Activated naive CD8-positive, alpha-beta T cell treated with anti-CD3 and anti-CD28 coated beads, Interleukin-2, amount 50 U/mL, for 16 hours (primary cell): Measurements from ENCODE around the gene DLG2.

Experiments
- DNase-seq: peaks from one replicate; pipeline ENCODE4 v3.0.0-alpha.2; 2020; ENCODE audit warnings: low read depth, low spot score

DLG2 gene

GRCh38 chr11:83687787-83688186, 1939.4 kb downstream of the DLG2 start:
- DNase-seq: no peak

GRCh38 chr11:83685730-83686129, 1941.4 kb downstream of the DLG2 start:
- no peak for DNase-seq

GRCh38 chr11:83684071-83684470, 1943.1 kb downstream of the DLG2 start:
- DNase-seq: no peak

- no peak for DNase-seq
Observed at GRCh38 chr11:83682611-83682973, 1944.6 kb downstream of the DLG2 start.

- DNase-seq: no peak
Observed at GRCh38 chr11:83681906-83682610, 1945.1 kb downstream of the DLG2 start.

- no peak for DNase-seq
Observed at GRCh38 chr11:83681031-83681781, 1945.9 kb downstream of the DLG2 start.

- no peak for DNase-seq
Observed at GRCh38 chr11:83680321-83680720, 1946.8 kb downstream of the DLG2 start.

GRCh38 chr11:83678831-83679584, 1948.1 kb downstream of the DLG2 start:
- no peak for DNase-seq

GRCh38 chr11:83677730-83678129, 1949.4 kb downstream of the DLG2 start:
- no peak for DNase-seq

- DNase-seq: no peak
Observed at GRCh38 chr11:83676056-83676601, 1951.0 kb downstream of the DLG2 start.

- no peak for DNase-seq
Observed at GRCh38 chr11:83674102-83674896, 1952.8 kb downstream of the DLG2 start.

GRCh38 chr11:83671289-83671688, 1955.9 kb downstream of the DLG2 start:
- DNase-seq: no peak

- no peak for DNase-seq
Observed at GRCh38 chr11:83666149-83666548, 1961.0 kb downstream of the DLG2 start.

GRCh38 chr11:83663988-83664387, 1963.2 kb downstream of the DLG2 start:
- no peak for DNase-seq

GRCh38 chr11:83663446-83663845, 1963.7 kb downstream of the DLG2 start:
- DNase-seq: no peak

GRCh38 chr11:83662494-83662893, 1964.7 kb downstream of the DLG2 start:
- DNase-seq: no peak

GRCh38 chr11:83661491-83662350, 1965.4 kb downstream of the DLG2 start:
- DNase-seq: no peak

GRCh38 chr11:83659466-83659865, 1967.7 kb downstream of the DLG2 start:
- DNase-seq: no peak

- DNase-seq: no peak
Observed at GRCh38 chr11:83656796-83657330, 1970.3 kb downstream of the DLG2 start.

GRCh38 chr11:83655976-83656375, 1971.2 kb downstream of the DLG2 start:
- no peak for DNase-seq
